GM12874 (cell line): Measurements from ENCODE around the gene ITGA6.

Experiments
- TF ChIP-seq, protein P1 (sequence below): IDR thresholded peaks from 2 replicates; pipeline ENCODE4 v1.5.1; 2011; ENCODE audit warnings: low read depth, mild to moderate bottlenecking, control low read depth, low read length, moderate library complexity; ENCODE audit not compliant: insufficient read depth

Gene ITGA6

DNA sequence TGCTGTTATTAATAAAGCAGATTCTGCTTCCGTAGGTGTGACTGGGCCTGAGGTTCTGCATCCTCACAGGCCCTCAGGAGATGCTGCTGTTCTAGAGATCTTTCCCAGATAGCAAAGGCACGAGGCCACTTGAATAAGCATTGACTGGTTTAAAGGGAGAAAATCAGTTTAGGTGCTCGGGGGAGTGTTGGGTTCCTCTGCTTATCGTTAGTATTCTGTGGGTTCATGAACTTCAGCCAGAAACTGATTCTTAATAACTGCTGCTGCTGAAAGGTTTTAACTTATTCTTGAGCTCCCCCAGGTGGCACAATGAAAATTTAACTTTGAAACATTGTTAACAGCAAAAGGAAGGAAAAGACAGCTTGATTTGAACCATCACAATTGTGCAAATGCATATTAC lies 56.9 kb downstream of the ITGA6 start:
- TF ChIP-seq, protein P1, sequence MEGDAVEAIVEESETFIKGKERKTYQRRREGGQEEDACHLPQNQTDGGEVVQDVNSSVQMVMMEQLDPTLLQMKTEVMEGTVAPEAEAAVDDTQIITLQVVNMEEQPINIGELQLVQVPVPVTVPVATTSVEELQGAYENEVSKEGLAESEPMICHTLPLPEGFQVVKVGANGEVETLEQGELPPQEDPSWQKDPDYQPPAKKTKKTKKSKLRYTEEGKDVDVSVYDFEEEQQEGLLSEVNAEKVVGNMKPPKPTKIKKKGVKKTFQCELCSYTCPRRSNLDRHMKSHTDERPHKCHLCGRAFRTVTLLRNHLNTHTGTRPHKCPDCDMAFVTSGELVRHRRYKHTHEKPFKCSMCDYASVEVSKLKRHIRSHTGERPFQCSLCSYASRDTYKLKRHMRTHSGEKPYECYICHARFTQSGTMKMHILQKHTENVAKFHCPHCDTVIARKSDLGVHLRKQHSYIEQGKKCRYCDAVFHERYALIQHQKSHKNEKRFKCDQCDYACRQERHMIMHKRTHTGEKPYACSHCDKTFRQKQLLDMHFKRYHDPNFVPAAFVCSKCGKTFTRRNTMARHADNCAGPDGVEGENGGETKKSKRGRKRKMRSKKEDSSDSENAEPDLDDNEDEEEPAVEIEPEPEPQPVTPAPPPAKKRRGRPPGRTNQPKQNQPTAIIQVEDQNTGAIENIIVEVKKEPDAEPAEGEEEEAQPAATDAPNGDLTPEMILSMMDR = no peak

DNA sequence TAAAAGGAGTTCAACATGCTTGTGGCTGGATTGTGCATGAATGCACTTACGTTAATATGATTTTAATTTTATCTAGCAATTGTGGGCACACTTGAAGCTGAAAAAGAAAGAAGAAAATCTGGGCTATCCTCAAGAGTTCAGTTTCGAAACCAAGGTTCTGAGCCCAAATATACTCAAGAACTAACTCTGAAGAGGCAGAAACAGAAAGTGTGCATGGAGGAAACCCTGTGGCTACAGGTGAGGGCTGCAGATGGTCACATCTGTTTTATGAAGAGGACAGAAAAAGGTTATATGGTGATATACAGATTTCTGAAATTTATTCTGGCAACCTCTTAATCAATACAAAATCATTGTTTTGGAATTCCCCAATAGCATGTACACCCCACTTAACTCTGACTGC lies 57.3 kb downstream of the ITGA6 start:
- TF ChIP-seq, protein P1 = no peak

DNA sequence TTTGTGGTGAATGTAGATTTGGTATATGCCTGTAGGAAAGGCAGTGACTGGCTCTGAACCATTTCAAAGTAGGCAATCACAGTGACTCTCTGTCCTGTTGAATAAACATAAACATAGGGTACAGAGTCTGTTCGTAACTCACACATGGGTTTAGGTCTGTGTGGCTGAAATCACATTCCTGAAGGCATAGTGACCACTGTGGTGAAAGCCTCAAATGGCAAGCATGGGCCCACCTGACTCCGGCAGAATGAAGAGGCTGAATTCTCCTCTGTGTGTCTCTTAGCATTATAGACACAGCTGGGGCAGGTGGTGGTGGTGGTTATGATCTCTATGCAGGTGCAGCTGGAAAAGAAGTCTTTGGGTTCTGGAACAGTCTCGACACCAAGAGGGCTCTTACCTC lies 61.2 kb downstream of the ITGA6 start:
- TF ChIP-seq, protein P1 = no peak

DNA sequence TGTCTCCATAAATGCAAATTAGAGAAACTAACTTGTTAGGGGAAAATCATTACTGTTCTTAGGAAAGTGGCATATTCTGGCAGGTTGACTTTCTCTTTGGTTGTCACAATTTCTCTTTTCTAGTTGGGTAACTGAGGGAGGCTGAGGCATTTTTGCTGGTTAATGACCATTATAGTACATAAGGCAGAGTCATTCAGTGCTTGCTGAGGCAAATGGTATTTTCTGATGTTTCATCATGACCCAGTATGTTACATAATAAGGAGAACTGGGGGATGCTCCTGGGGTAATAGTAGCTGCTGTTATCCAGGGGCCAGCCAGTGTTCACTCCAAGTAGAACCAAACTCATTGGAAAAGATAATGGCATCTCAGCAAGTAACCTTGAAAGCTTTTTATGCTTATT lies 62.3 kb downstream of the ITGA6 start:
- TF ChIP-seq, protein P1 = no peak

DNA sequence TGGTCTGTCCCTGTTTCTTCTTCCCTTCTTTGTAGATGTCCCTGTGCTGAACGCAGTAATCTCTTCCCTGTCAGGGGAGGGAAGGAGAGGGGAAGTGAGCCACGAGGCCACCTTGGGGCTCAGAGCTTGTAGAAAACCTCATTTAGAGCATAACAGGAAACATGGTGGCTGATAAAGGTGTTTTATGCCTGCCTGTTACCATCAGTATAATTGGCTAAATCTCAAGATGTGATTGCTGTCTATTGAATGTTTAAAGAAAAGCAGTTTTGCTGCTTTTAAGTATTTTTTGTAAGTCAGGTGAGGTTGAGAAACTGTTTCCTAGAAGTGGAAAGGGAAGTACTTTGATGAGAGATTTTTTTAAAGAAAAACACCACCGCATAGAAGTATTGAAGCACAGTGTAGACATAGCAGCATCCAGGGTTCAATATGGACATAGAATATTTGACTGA lies 68.8 kb downstream of the ITGA6 start:
- TF ChIP-seq, protein P1 = no peak

DNA sequence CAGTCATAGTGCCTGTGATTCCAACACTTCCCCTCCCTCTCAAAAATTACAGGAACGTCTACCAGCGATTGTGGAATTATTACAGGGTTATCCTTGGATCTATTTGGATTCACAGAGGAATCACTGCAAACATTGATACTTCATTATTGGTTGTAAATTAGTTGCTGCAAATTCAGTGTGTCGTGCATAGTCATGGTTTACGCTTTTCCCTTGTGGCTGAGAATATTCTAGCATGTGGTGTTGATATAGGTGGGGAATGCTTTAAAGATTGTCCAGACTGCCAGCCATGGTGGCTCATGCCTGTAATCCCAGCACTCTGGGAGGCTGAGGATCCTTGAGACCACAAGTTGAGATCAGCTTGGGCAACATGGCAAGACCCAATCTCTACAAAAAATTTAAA lies 79.8 kb downstream of the ITGA6 start:
- TF ChIP-seq, protein P1 = no peak

DNA sequence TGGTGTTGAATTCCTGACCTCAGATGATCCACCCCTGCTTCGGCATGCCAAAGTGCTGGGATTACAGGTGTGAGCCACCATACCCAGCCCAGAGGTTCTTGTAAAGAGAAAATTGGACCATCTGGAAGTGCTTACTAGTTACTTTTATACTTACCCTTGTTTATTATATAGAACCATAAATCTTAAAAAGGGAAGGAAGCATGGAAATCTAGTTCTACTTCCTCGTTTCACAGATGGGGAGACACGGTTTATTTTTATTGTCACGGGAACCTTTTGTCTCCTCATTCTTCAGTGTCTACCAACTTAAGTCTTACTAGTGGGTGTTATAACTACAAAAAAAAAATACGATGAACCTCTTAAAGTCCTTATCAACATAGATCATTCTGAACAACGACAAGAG lies 82.7 kb downstream of the ITGA6 start:
- TF ChIP-seq, protein P1 = no peak

DNA sequence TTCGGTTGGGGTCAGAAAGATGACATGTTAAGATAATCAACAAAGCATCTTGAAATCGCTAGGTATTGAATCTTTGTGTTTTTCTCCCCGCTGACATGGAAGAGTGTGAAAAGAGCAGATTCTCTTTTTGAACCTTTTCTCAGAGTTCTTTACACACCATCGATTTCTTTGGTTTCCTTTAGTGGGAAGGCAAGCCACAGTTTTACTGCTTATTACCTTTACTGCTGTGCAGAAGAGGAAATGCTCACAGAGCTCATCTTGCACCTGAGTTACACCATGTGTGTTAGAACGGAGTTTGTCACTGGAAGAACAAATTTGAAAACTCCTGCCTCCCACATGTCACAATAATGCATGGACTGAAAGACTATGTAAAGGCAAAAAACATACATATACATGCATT lies 83.2 kb downstream of the ITGA6 start:
- TF ChIP-seq, protein P1 = no peak
